Measurements from ENCODE around the gene LRRK1. TPM values are rescaled to one million over a fixed set of nuclear protein-coding genes. Genes with fewer than 3 reads are reported as not detected.
A peak's percentile ranks its signal among the peaks of the same experiment; 100 is the strongest.

Gene LRRK1
- total and polyA plus RNA-seq, 2 of the 13 experiments (the other 11 are each of a cell fraction or from before 2014, with no cell fraction given) = 0.13 to 1.2 TPM

GRCh38 chr15:101070502-101071273 is 151.5 kb downstream of the LRRK1 start (continued):
- TF ChIP-seq ZNF280B (CRISPR knock-in tag; IDR thresholded peaks at IDR 0.05; ENCODE audit: borderline replicate concordance) (no peak), TGIF2 (CRISPR knock-in tag; IDR thresholded peaks at IDR 0.05) (peak; percentile 48), ARID3A (IDR thresholded peaks at IDR 0.05; ENCODE audit: low read depth, low read length) (peak; percentile 89), ZNF207 (IDR thresholded peaks at IDR 0.05; ENCODE audit: borderline replicate concordance) (no peak), TMF1 (CRISPR knock-in tag; IDR thresholded peaks at IDR 0.05; ENCODE audit: low read depth) (no peak), DNMT3B (CRISPR knock-in tag; conservative IDR thresholded peaks at IDR 0.05) (no peak), NFE2L1 (CRISPR knock-in tag; IDR thresholded peaks at IDR 0.05; ENCODE audit: borderline replicate concordance) (no peak), ZBTB49 (CRISPR knock-in tag; IDR thresholded peaks at IDR 0.05; ENCODE audit: borderline replicate concordance) (no peak), CBX2 (IDR thresholded peaks at IDR 0.05; ENCODE audit: low read depth, low read length) (no peak), CBX2 (CRISPR knock-in tag; IDR thresholded peaks at IDR 0.05; ENCODE audit: low read depth) (no peak), XRCC5 (optimal IDR thresholded peaks at IDR 0.05; ENCODE audit: low read length) (no peak), ATF7 (IDR thresholded peaks at IDR 0.05) (peak; percentile 84), ATF7 (CRISPR knock-in tag; IDR thresholded peaks at IDR 0.05) (peak; percentile 37; the same call in 1 of the 2 replicates), TSC22D2 (CRISPR knock-in tag; IDR thresholded peaks at IDR 0.05; ENCODE audit: borderline replicate concordance) (no peak; the same call in 1 of the 2 replicates), LRRFIP1 (CRISPR knock-in tag; conservative IDR thresholded peaks at IDR 0.05) (no peak), HNRNPK (IDR thresholded peaks at IDR 0.05; ENCODE audit: low read depth, low read length, poor library complexity, severe bottlenecking) (no peak), SKIL (CRISPR knock-in tag; IDR thresholded peaks at IDR 0.05; ENCODE audit: borderline replicate concordance) (peak; percentile 95), ZNF891 (CRISPR knock-in tag; IDR thresholded peaks at IDR 0.05) (no peak; the same call in 1 of the 2 replicates), ZNF766 (CRISPR knock-in tag; IDR thresholded peaks at IDR 0.05; ENCODE audit: borderline replicate concordance) (no peak)
